ENCODE results near the gene MPZL1. TPM values are rescaled to one million over a fixed set of nuclear protein-coding genes. Genes with fewer than 3 reads are reported as not detected.

The MPZL1 gene
- polyA plus RNA-seq, 2 of the 4 experiments (the other 2 are of a cell fraction): 92.6 to 178 TPM

DNA sequence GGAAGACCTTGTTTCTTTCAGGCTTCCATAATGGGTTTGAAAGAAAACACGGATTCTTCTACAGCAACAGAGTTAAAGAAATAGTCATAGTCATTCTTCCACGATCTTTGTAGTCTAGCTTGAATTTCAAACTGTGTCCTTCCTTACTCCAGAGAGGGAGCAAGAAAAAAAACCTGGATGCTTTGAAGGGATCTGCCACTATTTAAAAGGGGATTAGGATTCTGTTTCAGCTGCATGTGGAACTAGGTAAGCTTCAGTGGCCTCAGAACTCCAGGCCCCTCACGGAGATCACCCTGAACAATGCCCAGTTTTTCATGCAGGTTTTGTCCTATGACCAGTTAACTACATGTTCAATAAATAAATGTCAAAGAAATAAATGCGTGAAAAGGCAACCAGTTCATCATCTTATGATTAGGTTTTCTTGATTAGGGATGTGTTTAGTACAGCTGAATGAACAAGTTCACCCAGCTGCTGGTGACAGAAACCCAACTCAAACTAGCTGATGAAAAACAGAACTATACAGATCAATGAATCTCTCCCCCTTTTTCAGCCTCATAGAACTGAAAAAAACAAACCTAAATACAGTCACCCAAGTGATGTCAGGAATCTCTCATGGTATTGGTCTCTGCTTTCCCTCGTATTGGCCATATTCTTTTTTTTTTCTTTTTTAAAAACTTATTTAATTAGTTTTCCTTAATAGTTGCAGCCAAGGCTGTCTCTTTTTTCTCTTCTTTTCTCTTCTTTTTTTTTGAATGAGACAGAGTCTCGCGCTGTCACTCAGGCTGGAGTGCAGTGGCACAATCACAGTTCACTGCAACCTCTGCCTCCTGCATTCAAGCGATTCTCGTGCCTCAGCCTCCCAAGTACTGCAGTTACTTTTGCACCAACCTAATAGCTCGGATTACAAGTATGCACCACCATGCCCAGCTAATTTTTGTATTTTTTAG, 14.6 kb upstream of the MPZL1 start (continued):
- no peak for TF ChIP-seq ZFP36 (IDR thresholded peaks at IDR 0.05; ENCODE audit: borderline replicate concordance, partially characterized antibody)
- no peak for TF ChIP-seq RFX5 (IDR thresholded peaks at IDR 0.05)
- TF ChIP-seq RNF2 (IDR thresholded peaks at IDR 0.05; ENCODE audit: borderline replicate concordance, low read depth): no peak
- TF ChIP-seq, protein P1, sequence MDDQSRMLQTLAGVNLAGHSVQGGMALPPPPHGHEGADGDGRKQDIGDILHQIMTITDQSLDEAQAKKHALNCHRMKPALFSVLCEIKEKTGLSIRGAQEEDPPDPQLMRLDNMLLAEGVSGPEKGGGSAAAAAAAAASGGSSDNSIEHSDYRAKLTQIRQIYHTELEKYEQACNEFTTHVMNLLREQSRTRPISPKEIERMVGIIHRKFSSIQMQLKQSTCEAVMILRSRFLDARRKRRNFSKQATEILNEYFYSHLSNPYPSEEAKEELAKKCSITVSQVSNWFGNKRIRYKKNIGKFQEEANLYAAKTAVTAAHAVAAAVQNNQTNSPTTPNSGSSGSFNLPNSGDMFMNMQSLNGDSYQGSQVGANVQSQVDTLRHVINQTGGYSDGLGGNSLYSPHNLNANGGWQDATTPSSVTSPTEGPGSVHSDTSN (IDR thresholded peaks at IDR 0.05): no peak
- TF ChIP-seq ZNF302 (CRISPR knock-in tag; IDR thresholded peaks at IDR 0.05): no peak
- TF ChIP-seq SREBF2 (IDR thresholded peaks at IDR 0.05): no peak
- TF ChIP-seq SMC3 (IDR thresholded peaks at IDR 0.05): no peak
- TF ChIP-seq EHF (CRISPR knock-in tag; IDR thresholded peaks at IDR 0.05): no peak
- TF ChIP-seq, protein P2, sequence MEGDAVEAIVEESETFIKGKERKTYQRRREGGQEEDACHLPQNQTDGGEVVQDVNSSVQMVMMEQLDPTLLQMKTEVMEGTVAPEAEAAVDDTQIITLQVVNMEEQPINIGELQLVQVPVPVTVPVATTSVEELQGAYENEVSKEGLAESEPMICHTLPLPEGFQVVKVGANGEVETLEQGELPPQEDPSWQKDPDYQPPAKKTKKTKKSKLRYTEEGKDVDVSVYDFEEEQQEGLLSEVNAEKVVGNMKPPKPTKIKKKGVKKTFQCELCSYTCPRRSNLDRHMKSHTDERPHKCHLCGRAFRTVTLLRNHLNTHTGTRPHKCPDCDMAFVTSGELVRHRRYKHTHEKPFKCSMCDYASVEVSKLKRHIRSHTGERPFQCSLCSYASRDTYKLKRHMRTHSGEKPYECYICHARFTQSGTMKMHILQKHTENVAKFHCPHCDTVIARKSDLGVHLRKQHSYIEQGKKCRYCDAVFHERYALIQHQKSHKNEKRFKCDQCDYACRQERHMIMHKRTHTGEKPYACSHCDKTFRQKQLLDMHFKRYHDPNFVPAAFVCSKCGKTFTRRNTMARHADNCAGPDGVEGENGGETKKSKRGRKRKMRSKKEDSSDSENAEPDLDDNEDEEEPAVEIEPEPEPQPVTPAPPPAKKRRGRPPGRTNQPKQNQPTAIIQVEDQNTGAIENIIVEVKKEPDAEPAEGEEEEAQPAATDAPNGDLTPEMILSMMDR (IDR thresholded peaks at IDR 0.05): no peak
- no peak for TF ChIP-seq BHLHE40 (IDR thresholded peaks at IDR 0.05; ENCODE audit: low read depth, low read length)

DNA sequence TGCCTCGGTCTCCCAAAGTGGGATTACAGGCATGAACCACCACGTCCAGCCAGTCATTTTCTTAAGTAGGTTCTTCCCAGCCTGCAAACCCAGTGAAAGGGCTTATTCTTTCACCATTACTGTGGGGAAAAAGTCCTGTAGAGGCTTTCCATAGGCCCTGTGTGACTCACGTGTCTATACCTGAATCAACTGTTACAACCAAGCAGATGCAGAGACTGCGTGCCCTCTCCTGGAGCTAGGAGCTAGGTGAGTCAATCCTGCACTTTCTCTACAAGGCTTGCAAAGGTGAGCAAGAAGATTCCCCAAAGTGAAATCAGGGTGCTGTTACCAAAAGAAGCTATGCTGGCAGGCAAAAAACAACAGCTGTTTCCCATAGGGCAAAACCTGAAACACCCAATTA, 13.8 kb upstream of the MPZL1 start:
- 69% methylated on average over 4 of the region's 4 CpGs for WGBS (ENCODE audit: missing lambda C conversion rate)
- no peak for FAIRE-seq
- TF ChIP-seq TP53 (CRISPR knock-in tag; IDR thresholded peaks at IDR 0.05) (no peak), RARB (CRISPR knock-in tag; IDR thresholded peaks at IDR 0.05) (no peak), RCOR1 (IDR thresholded peaks at IDR 0.05; ENCODE audit: low read depth, low read length) (no peak), HDAC2 (IDR thresholded peaks at IDR 0.05) (no peak), MYC (IDR thresholded peaks at IDR 0.05; ENCODE audit: borderline replicate concordance, low read length) (no peak), HOXB5 (CRISPR knock-in tag; IDR thresholded peaks at IDR 0.05) (no peak), RFX5 (IDR thresholded peaks at IDR 0.05) (no peak), KDM5A (IDR thresholded peaks at IDR 0.05) (no peak), HOXB13 (CRISPR knock-in tag; IDR thresholded peaks at IDR 0.05; ENCODE audit: low read depth) (no peak), ESRRA (IDR thresholded peaks at IDR 0.05; ENCODE audit: borderline replicate concordance, low read length) (no peak)
- TF ChIP-seq, protein P2 (IDR thresholded peaks at IDR 0.05): no peak
- TF ChIP-seq, protein P1 (IDR thresholded peaks at IDR 0.05): no peak
- TF ChIP-seq, protein P3, sequence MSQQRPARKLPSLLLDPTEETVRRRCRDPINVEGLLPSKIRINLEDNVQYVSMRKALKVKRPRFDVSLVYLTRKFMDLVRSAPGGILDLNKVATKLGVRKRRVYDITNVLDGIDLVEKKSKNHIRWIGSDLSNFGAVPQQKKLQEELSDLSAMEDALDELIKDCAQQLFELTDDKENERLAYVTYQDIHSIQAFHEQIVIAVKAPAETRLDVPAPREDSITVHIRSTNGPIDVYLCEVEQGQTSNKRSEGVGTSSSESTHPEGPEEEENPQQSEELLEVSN (IDR thresholded peaks at IDR 0.05; ENCODE audit: borderline replicate concordance, low read depth): no peak
- TF ChIP-seq, protein P4, sequence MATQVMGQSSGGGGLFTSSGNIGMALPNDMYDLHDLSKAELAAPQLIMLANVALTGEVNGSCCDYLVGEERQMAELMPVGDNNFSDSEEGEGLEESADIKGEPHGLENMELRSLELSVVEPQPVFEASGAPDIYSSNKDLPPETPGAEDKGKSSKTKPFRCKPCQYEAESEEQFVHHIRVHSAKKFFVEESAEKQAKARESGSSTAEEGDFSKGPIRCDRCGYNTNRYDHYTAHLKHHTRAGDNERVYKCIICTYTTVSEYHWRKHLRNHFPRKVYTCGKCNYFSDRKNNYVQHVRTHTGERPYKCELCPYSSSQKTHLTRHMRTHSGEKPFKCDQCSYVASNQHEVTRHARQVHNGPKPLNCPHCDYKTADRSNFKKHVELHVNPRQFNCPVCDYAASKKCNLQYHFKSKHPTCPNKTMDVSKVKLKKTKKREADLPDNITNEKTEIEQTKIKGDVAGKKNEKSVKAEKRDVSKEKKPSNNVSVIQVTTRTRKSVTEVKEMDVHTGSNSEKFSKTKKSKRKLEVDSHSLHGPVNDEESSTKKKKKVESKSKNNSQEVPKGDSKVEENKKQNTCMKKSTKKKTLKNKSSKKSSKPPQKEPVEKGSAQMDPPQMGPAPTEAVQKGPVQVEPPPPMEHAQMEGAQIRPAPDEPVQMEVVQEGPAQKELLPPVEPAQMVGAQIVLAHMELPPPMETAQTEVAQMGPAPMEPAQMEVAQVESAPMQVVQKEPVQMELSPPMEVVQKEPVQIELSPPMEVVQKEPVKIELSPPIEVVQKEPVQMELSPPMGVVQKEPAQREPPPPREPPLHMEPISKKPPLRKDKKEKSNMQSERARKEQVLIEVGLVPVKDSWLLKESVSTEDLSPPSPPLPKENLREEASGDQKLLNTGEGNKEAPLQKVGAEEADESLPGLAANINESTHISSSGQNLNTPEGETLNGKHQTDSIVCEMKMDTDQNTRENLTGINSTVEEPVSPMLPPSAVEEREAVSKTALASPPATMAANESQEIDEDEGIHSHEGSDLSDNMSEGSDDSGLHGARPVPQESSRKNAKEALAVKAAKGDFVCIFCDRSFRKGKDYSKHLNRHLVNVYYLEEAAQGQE (IDR thresholded peaks at IDR 0.05): no peak
- H3K9me3 ChIP-seq: no peaks in the 10 kb centered on the region
- no peaks in the 10 kb centered on the region for H3K4me1 ChIP-seq
- no peak overlapping the region for H3K4me2 ChIP-seq
- CTCF ChIA-PET: interaction anchor here (0.9 to 2.8 kb wide), 4 partner anchors 9 to 95 kb away, joined by 3 to 10 read pairs (median 3); no protein-coding TSS in a partner anchor
- ATAC-seq: no peak
- DNase-seq (ENCODE audit: low read depth in 1 of 2, low spot score in 1 of 2): no peak
- H3K4me3 ChIP-seq: no peak overlapping the region
- POLR2A ChIA-PET: no interaction called here
- no peak overlapping the region for H3K27ac ChIP-seq

Measured in A549 (cell line).